ENCODE data around the gene PUM1. TPM values are rescaled to one million over a fixed set of nuclear protein-coding genes. Genes with fewer than 3 reads are reported as not detected.

Gene PUM1
- polyA plus RNA-seq, 3 donors from 2014 or later = 63.3 to 105 (median 103) TPM

- no peak for DNase-seq
- H3K27me3 Mint-ChIP-seq (ENCODE audit: low read depth in 3 of 3) = peaks cover 5 to 16% (median 13%) of the 10 kb centered on the region in 3 donors
- no peak overlapping the region for H3K4me3 Mint-ChIP-seq
- no peaks in the 10 kb centered on the region for H3K4me1 Mint-ChIP-seq
- H3K9me3 Mint-ChIP-seq = peaks cover 0 to 4% (median 0%) of the 10 kb centered on the region in 6 donors
- no peaks in the 10 kb centered on the region for H3K36me3 Mint-ChIP-seq
- H3K27ac Mint-ChIP-seq = no peak overlapping the region
Observed at GRCh38 chr1:30882678-30883388, 182.7 kb downstream of the PUM1 start.

Other genes with a start within 250 kb of the PUM1 start
- not detected for gene SDC3, start 157.0 kb downstream of the PUM1 start, polyA plus RNA-seq
- under 1 TPM in 1 of 3 donors, not detected in 2; 0.35 TPM for gene NKAIN1, start 174.2 kb upstream of the PUM1 start, polyA plus RNA-seq
- 100 to 1,000 TPM in 2 of 3 donors, 10 to 100 TPM in 1; 80.7 to 150 (median 101) TPM for gene SNRNP40, start 231.1 kb upstream of the PUM1 start, polyA plus RNA-seq
- 100 to 1,000 TPM in 1 of 3 donors, 10 to 100 TPM in 2; 72.0 to 133 (median 74.1) TPM for gene ZCCHC17, start 231.3 kb upstream of the PUM1 start, polyA plus RNA-seq

All from immature natural killer cell (primary cell).